ENCODE results near the gene SPATA13. TPM values are rescaled to one million over a fixed set of nuclear protein-coding genes. Genes with fewer than 3 reads are reported as not detected.
A peak's percentile ranks its signal among the peaks of the same experiment; 100 is the strongest.

The SPATA13 gene
- total RNA-seq, 3 donors from 2014 or later (not counting 1 experiment from before 2014, with no cell fraction given), result 108 to 141 (median 141) TPM

DNA sequence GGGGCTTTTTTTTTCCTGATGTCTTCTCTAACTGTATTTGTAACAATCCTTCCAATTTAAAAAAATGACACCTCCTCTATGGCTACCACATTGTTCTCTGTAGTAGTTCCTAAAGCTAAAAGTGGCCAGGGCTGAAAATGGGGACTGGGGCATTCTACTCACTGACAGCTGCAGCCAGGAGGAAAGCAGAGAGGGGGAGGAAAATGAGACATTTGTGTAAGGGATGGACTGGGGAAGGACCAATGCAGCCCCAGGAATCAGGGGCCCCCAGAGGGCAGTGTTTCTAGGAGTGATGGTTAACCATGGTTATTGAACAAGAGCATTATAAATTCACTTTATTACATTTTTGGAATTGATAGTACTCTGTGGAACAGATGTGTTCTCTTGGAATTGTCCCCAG is 114.5 kb downstream of the SPATA13 start:
- H3K4me1 ChIP-seq (ENCODE audit: control insufficient read depth, insufficient read depth, low read length), result peaks cover 83% of the 10 kb centered on the region
- H3K27ac ChIP-seq (ENCODE audit: low read length), result peak overlapping the region; percentile 96
- DNase-seq (no peak), ATAC-seq (no peak)
- Mint-ChIP-seq H3K27me3 (ENCODE audit: low read depth in 2 of 2) (peaks cover 3 to 8% of the 10 kb centered on the region in 2 donors), H3K9me3 (peaks cover 2 to 3% of the 10 kb centered on the region in 2 donors), H3K27ac (peak overlapping the region; percentile 95 to 98), H3K4me3 (peak overlapping the region; percentile 68), H3K4me1 (peaks cover 93 to 95% of the 10 kb centered on the region in 2 donors), H3K36me3 (peaks cover 8% of the 10 kb centered on the region)
- H3K4me3 ChIP-seq (ENCODE audit: low read length), result no peak overlapping the region
- no peaks in the 10 kb centered on the region for H3K27me3 ChIP-seq (ENCODE audit: control insufficient read depth, insufficient read depth, low read length)
- H3K9me3 ChIP-seq (ENCODE audit: control insufficient read depth, insufficient read depth, low read length), result peaks cover 3% of the 10 kb centered on the region
- intact Hi-C loops (cut with micrococcal nuclease), result loop anchor here (2.0 kb wide), 1 partner anchor 344 kb away; no protein-coding TSS in a partner anchor
- H3K36me3 ChIP-seq (ENCODE audit: control insufficient read depth, insufficient read depth, low read length), result no peaks in the 10 kb centered on the region
- TF ChIP-seq, protein P1, sequence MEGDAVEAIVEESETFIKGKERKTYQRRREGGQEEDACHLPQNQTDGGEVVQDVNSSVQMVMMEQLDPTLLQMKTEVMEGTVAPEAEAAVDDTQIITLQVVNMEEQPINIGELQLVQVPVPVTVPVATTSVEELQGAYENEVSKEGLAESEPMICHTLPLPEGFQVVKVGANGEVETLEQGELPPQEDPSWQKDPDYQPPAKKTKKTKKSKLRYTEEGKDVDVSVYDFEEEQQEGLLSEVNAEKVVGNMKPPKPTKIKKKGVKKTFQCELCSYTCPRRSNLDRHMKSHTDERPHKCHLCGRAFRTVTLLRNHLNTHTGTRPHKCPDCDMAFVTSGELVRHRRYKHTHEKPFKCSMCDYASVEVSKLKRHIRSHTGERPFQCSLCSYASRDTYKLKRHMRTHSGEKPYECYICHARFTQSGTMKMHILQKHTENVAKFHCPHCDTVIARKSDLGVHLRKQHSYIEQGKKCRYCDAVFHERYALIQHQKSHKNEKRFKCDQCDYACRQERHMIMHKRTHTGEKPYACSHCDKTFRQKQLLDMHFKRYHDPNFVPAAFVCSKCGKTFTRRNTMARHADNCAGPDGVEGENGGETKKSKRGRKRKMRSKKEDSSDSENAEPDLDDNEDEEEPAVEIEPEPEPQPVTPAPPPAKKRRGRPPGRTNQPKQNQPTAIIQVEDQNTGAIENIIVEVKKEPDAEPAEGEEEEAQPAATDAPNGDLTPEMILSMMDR (IDR thresholded peaks at IDR 0.05), result no peak

GRCh38 chr13:24276306-24276705 is 115.8 kb downstream of the SPATA13 start:
- no peaks in the 10 kb centered on the region for H3K27me3 Mint-ChIP-seq (ENCODE audit: low read depth in 2 of 2)
- no peaks in the 10 kb centered on the region for H3K36me3 Mint-ChIP-seq
- H3K9me3 Mint-ChIP-seq, result no peaks in the 10 kb centered on the region
- H3K9me3 ChIP-seq (ENCODE audit: control insufficient read depth, insufficient read depth, low read length), result no peaks in the 10 kb centered on the region
- peaks cover 91 to 92% of the 10 kb centered on the region in 2 donors for H3K4me1 Mint-ChIP-seq
- TF ChIP-seq, protein P1 (IDR thresholded peaks at IDR 0.05), result no peak
- DNase-seq, result peak in 1 of 2 donors; percentile 75
- peaks cover 11% of the 10 kb centered on the region for H3K36me3 ChIP-seq (ENCODE audit: control insufficient read depth, insufficient read depth, low read length)
- WGBS (ENCODE audit: insufficient coverage), result 0% methylated on average over 2 of the region's 2 CpGs
- intact Hi-C loops (cut with micrococcal nuclease), result no loop called here
- peak overlapping the region; percentile 68 for H3K4me3 Mint-ChIP-seq
- peaks cover 84% of the 10 kb centered on the region for H3K4me1 ChIP-seq (ENCODE audit: control insufficient read depth, insufficient read depth, low read length)
- no peak overlapping the region for H3K4me3 ChIP-seq (ENCODE audit: low read length)
- H3K27ac ChIP-seq (ENCODE audit: low read length), result peak overlapping the region; percentile 96
- peak overlapping the region; percentile 95 to 98 for H3K27ac Mint-ChIP-seq
- ATAC-seq, result peak in 2 of 3 donors; percentile 8
- H3K27me3 ChIP-seq (ENCODE audit: control insufficient read depth, insufficient read depth, low read length), result no peaks in the 10 kb centered on the region

DNA sequence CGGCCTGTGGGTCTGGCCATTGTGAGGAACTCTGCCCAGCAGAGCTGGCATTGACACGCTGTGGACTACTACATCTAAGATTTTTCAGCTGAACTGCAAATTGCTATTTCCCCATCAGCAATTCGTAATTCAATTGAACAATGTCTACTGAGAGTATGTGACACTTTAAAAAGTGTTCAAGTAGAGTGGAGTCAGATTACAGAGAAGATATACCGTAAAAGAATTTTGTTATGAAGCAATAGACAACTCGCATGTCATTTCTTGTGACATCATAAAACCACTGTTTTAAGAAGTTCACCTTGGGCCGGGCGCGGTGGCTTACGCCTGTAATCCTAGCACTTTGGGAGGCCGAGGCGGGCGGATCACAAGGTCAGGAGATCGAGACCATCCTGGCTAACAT is 116.3 kb downstream of the SPATA13 start:
- Histone ChIP-seq H3K27ac (ENCODE audit: low read length) (peak overlapping the region; percentile 96), H3K27me3 (ENCODE audit: control insufficient read depth, insufficient read depth, low read length) (no peaks in the 10 kb centered on the region), H3K9me3 (ENCODE audit: control insufficient read depth, insufficient read depth, low read length) (no peaks in the 10 kb centered on the region), H3K36me3 (ENCODE audit: control insufficient read depth, insufficient read depth, low read length) (peaks cover 17% of the 10 kb centered on the region), H3K4me1 (ENCODE audit: control insufficient read depth, insufficient read depth, low read length) (peaks cover 86% of the 10 kb centered on the region), H3K4me3 (ENCODE audit: low read length) (no peak overlapping the region)
- peak overlapping the region; percentile 68 for H3K4me3 Mint-ChIP-seq
- no peaks in the 10 kb centered on the region for H3K36me3 Mint-ChIP-seq
- peaks cover 88 to 90% of the 10 kb centered on the region in 2 donors for H3K4me1 Mint-ChIP-seq
- ATAC-seq (no peak), DNase-seq (no peak)
- H3K9me3 Mint-ChIP-seq, result no peaks in the 10 kb centered on the region
- H3K27me3 Mint-ChIP-seq (ENCODE audit: low read depth in 2 of 2), result no peaks in the 10 kb centered on the region
- intact Hi-C loops (cut with micrococcal nuclease), result no loop called here
- peak overlapping the region; percentile 95 to 98 for H3K27ac Mint-ChIP-seq
- TF ChIP-seq, protein P1 (IDR thresholded peaks at IDR 0.05), result no peak
- 84% methylated on average over 13 of the region's 13 CpGs for WGBS (ENCODE audit: insufficient coverage)

DNA sequence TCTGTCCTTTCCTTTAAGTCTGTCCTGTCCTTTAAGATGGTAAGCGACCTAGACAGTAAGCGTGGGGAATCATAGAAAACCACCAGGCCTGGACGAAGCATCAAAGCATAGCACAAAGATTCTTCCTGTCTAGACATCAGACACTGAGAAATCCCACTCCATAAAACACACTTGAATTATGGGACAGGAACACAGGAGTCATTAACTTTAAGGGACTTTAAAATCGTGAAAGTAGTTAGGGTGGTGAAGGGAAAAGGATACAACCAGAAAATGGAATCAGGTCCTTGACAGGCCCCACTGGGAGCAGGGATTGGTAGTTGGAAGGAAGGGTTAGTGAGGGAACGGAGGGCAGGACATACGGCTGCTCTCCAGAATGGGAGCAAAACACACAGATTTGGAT is 117.2 kb downstream of the SPATA13 start:
- TF ChIP-seq, protein P1 (IDR thresholded peaks at IDR 0.05), result no peak
- H3K4me3 Mint-ChIP-seq, result no peak overlapping the region

More for the DNA sequence above, 117.2 kb downstream of the SPATA13 start:
- Histone ChIP-seq H3K36me3 (ENCODE audit: control insufficient read depth, insufficient read depth, low read length) (peaks cover 19% of the 10 kb centered on the region), H3K9me3 (ENCODE audit: control insufficient read depth, insufficient read depth, low read length) (no peaks in the 10 kb centered on the region), H3K4me1 (ENCODE audit: control insufficient read depth, insufficient read depth, low read length) (peaks cover 77% of the 10 kb centered on the region), H3K4me3 (ENCODE audit: low read length) (no peak overlapping the region), H3K27me3 (ENCODE audit: control insufficient read depth, insufficient read depth, low read length) (no peaks in the 10 kb centered on the region), H3K27ac (ENCODE audit: low read length) (peak overlapping the region; percentile 37)
- DNase-seq, result no peak
- Mint-ChIP-seq H3K27ac (peak overlapping the region; percentile 95 to 98), H3K36me3 (no peaks in the 10 kb centered on the region), H3K4me1 (peaks cover 90 to 93% of the 10 kb centered on the region in 2 donors), H3K9me3 (no peaks in the 10 kb centered on the region), H3K27me3 (ENCODE audit: low read depth in 2 of 2) (no peaks in the 10 kb centered on the region)
- intact Hi-C loops (cut with micrococcal nuclease), result no loop called here
- no peak for ATAC-seq
- 82% methylated on average over 6 of the region's 6 CpGs for WGBS (ENCODE audit: insufficient coverage)

Data from natural killer cell (primary cell).